ENCODE data around the gene PPP1R12A.
"Not testable (repeated sequence)": the region's sequence is repeated elsewhere in the genome, so short reads cannot be mapped to it uniquely, and the experiment has no call there.

Gene PPP1R12A

GRCh38 chr12:79935021-79935623 lies at the start of gene PPP1R12A:
TSS of gene PPP1R12A (minus strand) at chr12:79935097. CDS start at chr12:79934931, 166 bp downstream.
- no peak for TF ChIP-seq CTCF (conservative IDR thresholded peaks at IDR 0.05; ENCODE audit: low read depth, low read length)
- H3K4me3 ChIP-seq (ENCODE audit: low read length) = peak within 1 kb of the TSS; percentile 93
- peak; percentile 86 for DNase-seq (ENCODE audit: low read depth)

DNA sequence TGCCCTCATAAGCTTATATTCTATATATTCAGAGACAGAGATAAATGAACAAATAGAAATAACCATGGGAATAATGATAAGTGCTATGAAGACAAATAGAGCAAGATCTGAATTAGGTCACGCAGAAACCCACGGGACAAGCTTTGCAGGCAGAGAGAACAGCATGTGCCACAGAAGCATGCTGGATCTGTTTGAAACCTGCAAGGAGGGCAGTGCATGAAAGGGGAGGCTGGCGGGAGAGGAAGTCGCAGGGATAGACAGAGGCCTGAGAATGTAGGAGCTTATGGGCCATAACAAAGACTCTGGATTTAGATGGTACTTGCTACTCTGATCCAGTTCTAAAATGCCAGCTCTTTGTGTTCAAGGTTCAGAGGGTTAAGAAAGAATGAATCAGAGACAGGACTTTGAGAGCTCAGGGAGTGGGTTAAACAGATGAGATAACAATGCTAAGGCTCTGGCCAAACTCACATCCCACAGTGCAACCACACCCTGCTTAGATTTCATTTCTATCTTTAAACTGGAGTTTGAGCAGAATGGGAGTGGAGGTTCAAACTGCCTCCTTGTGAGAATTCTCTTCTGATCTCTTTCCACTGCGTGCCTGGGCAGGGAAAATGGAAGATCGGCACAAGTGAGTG lies 49.2 kb upstream of the PPP1R12A start:
- no peak overlapping the region for H3K4me3 ChIP-seq (ENCODE audit: low read length)
- no peak for TF ChIP-seq CTCF (conservative IDR thresholded peaks at IDR 0.05; ENCODE audit: low read depth, low read length)
- DNase-seq (ENCODE audit: low read depth) = no peak

DNA sequence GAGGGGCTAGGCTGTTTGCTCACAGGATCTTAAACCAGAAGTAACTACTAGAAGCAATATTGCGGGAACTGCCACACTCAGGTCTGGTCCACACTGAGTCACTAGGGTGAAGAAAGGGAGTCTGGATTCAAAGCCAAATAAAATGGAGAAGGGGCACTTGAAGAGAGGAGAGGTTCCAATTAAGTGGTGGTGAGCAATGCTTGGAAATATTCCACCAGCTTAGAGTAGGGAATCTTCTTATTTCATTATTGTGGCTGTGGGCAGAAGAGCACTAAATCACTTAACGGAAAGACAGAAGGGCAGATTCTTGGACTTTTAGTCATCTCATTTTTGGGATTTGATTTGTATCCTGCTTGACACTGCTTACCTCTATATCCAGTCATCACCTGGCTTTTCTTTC lies 48.6 kb upstream of the PPP1R12A start:
- no peak for DNase-seq (ENCODE audit: low read depth)
- no peak overlapping the region for H3K4me3 ChIP-seq (ENCODE audit: low read length)
- no peak for TF ChIP-seq CTCF (conservative IDR thresholded peaks at IDR 0.05; ENCODE audit: low read depth, low read length)

- no peak for DNase-seq (ENCODE audit: low read depth)
- no peak overlapping the region for H3K4me3 ChIP-seq (ENCODE audit: low read length)
- no peak for TF ChIP-seq CTCF (conservative IDR thresholded peaks at IDR 0.05; ENCODE audit: low read depth, low read length)
These were observed 47.5 kb upstream of the PPP1R12A start for GRCh38 chr12:79982086-79983062.

DNA sequence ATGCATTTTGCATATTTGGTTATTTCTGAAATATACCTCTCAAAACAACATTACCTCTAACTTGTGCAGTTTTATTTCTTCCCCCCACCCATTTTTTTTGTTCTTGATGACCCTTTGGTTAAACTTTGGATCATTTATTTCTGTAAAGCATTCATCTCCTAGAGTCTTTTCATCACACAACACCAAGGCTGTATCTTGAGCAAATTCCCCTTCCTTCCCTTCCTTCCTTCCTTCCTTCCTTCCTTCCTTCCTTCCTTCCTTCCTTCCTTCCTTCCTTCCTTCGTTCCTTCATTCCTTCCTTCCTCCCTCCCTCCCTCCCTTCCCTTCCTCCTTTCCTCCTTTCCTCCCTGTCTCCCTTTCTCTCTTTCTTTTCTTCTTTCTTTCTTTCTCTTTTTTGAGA lies 43.8 kb upstream of the PPP1R12A start:
- DNase-seq (ENCODE audit: low read depth) = no peak
- no peak for TF ChIP-seq CTCF (conservative IDR thresholded peaks at IDR 0.05; ENCODE audit: low read depth, low read length)
- H3K4me3 ChIP-seq (ENCODE audit: low read length) = no peak overlapping the region

- H3K4me3 ChIP-seq (ENCODE audit: low read length); DNase-seq (ENCODE audit: low read depth): not testable (repeated sequence)
These were observed 43.1 kb upstream of the PPP1R12A start for GRCh38 chr12:79977856-79978460.

- no peak overlapping the region for H3K4me3 ChIP-seq (ENCODE audit: low read length)
- no peak for DNase-seq (ENCODE audit: low read depth)
- TF ChIP-seq CTCF (conservative IDR thresholded peaks at IDR 0.05; ENCODE audit: low read depth, low read length) = no peak
These were observed 40.2 kb upstream of the PPP1R12A start for GRCh38 chr12:79975143-79975542.
